GM12892 (cell line): ENCODE measurements around the gene SMG1.

Source experiments
- POLR2A ChIP-seq: IDR thresholded peaks from 2 replicates; pipeline ENCODE4 v1.6.1; 2011; ENCODE audit warnings: low read depth, low read length, control low read depth
- POLR2AphosphoS5 ChIP-seq: IDR thresholded peaks from 2 replicates; pipeline ENCODE4 v1.6.1; 2011; ENCODE audit warnings: low read depth, low read length, control low read depth
- TAF1 ChIP-seq: IDR thresholded peaks from 2 replicates; pipeline ENCODE4 v1.6.1; 2011; ENCODE audit warnings: low read depth, mild to moderate bottlenecking, control low read depth, low read length, borderline replicate concordance

DNA sequence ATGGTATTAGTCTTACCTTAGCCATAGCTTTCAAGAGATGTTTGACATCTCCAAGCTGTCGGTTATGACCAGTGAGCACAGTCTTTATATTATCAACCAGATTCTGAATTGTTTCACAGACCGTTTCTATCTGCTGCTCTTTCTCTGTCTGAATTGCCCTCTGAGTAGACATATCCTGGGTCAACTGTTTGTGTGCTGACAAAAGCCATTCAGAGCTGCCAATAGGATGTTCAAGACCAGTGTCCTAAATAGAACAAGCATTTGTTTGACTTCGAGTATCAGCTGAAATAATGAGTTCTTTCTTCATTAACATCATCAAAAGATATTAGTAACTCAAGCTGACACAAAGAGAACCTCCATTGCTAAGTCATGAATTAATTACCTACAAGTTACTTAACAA is 109.9 kb downstream of the SMG1 start:
- no peak for TF ChIP-seq POLR2A
- TF ChIP-seq TAF1: no peak
- TF ChIP-seq POLR2AphosphoS5: no peak
